ENCODE results near the gene ZNF189.

Gene ZNF189

GRCh38 chr9:101394687-101395086 lies 4.0 kb upstream of the ZNF189 start:
- Histone ChIP-seq H3K4me3 (ENCODE audit: low read depth in 1 of 2, low read length in 2 of 2) (no peak overlapping the region), H3K27ac (ENCODE audit: low read length) (no peak overlapping the region), H3K4me1 (ENCODE audit: insufficient read depth, low read length) (peaks cover 22% of the 10 kb centered on the region), H3K9ac (ENCODE audit: low read depth, low read length) (no peak overlapping the region), H4K20me1 (ENCODE audit: insufficient read depth, low read length) (peaks cover 3% of the 10 kb centered on the region; the same call in 1 of the 2 replicates), H3K4me2 (ENCODE audit: insufficient read depth, low read length) (peak overlapping the region; percentile 7; the same call in 1 of the 2 replicates), H3K27me3 (ENCODE audit: insufficient read depth, low read length, poor library complexity) (no peaks in the 10 kb centered on the region), H2AFZ (ENCODE audit: low read depth, low read length) (no peak overlapping the region), H3K36me3 (ENCODE audit: insufficient read depth, low read length) (peaks cover 48% of the 10 kb centered on the region), H3K9me3 (ENCODE audit: insufficient read depth, low read length, severe bottlenecking) (peaks cover 8% of the 10 kb centered on the region), H3K79me2 (ENCODE audit: insufficient read depth, low read length) (peaks cover 85% of the 10 kb centered on the region)
- ATAC-seq (ENCODE audit: insufficient read depth, low read depth), result no peak
- TF ChIP-seq CTCF (IDR thresholded peaks at IDR 0.05; ENCODE audit: borderline replicate concordance, extremely low read depth, low read length, poor library complexity, severe bottlenecking) (no peak), EZH2 (IDR thresholded peaks at IDR 0.05; ENCODE audit: borderline replicate concordance, low read depth, low read length, severe bottlenecking) (no peak)
- DNase-seq, result no peak

GRCh38 chr9:101397746-101398067 lies 944 bp upstream of the ZNF189 start:
- Histone ChIP-seq H3K9me3 (ENCODE audit: insufficient read depth, low read length, severe bottlenecking) (peaks cover 13% of the 10 kb centered on the region), H3K9ac (ENCODE audit: low read depth, low read length) (peak overlapping the region; percentile 79), H3K27me3 (ENCODE audit: insufficient read depth, low read length, poor library complexity) (no peaks in the 10 kb centered on the region), H2AFZ (ENCODE audit: low read depth, low read length) (peak overlapping the region; percentile 92), H3K36me3 (ENCODE audit: insufficient read depth, low read length) (peaks cover 61% of the 10 kb centered on the region), H3K4me2 (ENCODE audit: insufficient read depth, low read length) (peak overlapping the region; percentile 92), H3K27ac (ENCODE audit: low read length) (peak overlapping the region; percentile 86), H3K4me3 (ENCODE audit: low read depth in 1 of 2, low read length in 2 of 2) (peak overlapping the region; percentile 71 to 75), H3K79me2 (ENCODE audit: insufficient read depth, low read length) (peaks cover 81% of the 10 kb centered on the region), H3K4me1 (ENCODE audit: insufficient read depth, low read length) (peaks cover 35% of the 10 kb centered on the region), H4K20me1 (ENCODE audit: insufficient read depth, low read length) (peaks cover 3% of the 10 kb centered on the region; the same call in 1 of the 2 replicates)
- ATAC-seq (ENCODE audit: insufficient read depth, low read depth) (no peak), DNase-seq (no peak)
- TF ChIP-seq EZH2 (IDR thresholded peaks at IDR 0.05; ENCODE audit: borderline replicate concordance, low read depth, low read length, severe bottlenecking) (no peak), CTCF (IDR thresholded peaks at IDR 0.05; ENCODE audit: borderline replicate concordance, extremely low read depth, low read length, poor library complexity, severe bottlenecking) (no peak)

- Histone ChIP-seq H3K27me3 (ENCODE audit: insufficient read depth, low read length, poor library complexity) (no peaks in the 10 kb centered on the region), H3K27ac (ENCODE audit: low read length) (peak overlapping the region; percentile 75), H3K4me3 (ENCODE audit: low read depth in 1 of 2, low read length in 2 of 2) (peak overlapping the region; percentile 50 to 75; a peak in 3 of 4 replicates), H3K4me2 (ENCODE audit: insufficient read depth, low read length) (peak overlapping the region; percentile 70), H4K20me1 (ENCODE audit: insufficient read depth, low read length) (no peaks in the 10 kb centered on the region), H3K79me2 (ENCODE audit: insufficient read depth, low read length) (peaks cover 74% of the 10 kb centered on the region), H3K9me3 (ENCODE audit: insufficient read depth, low read length, severe bottlenecking) (peaks cover 20% of the 10 kb centered on the region), H3K9ac (ENCODE audit: low read depth, low read length) (peak overlapping the region; percentile 79), H3K36me3 (ENCODE audit: insufficient read depth, low read length) (peaks cover 68% of the 10 kb centered on the region), H3K4me1 (ENCODE audit: insufficient read depth, low read length) (peaks cover 35% of the 10 kb centered on the region), H2AFZ (ENCODE audit: low read depth, low read length) (peak overlapping the region; percentile 73)
- ATAC-seq (ENCODE audit: insufficient read depth, low read depth) (peak; percentile 23; the same call in 2 of the 3 replicates), DNase-seq (no peak)
- TF ChIP-seq CTCF (IDR thresholded peaks at IDR 0.05; ENCODE audit: borderline replicate concordance, extremely low read depth, low read length, poor library complexity, severe bottlenecking), result no peak
- TF ChIP-seq EZH2 (IDR thresholded peaks at IDR 0.05; ENCODE audit: borderline replicate concordance, low read depth, low read length, severe bottlenecking), result no peak
These were observed 435 bp downstream of the ZNF189 start for GRCh38 chr9:101398930-101399642.
